Neuron (in vitro differentiated cells): ENCODE data around the gene PAPPA2.

ENCODE experiments used
- H2AFZ ChIP-seq: one replicate; pipeline ENCODE4 v1.6.1; 2013; ENCODE audit warnings: low read depth, mild to moderate bottlenecking, inconsistent platforms, low read length, moderate library complexity
- H3K27me3 ChIP-seq: one replicate; pipeline ENCODE4 v1.6.1; 2013; ENCODE audit warnings: low read length; ENCODE audit not compliant: insufficient read depth
- H3K36me3 ChIP-seq: one replicate; pipeline ENCODE4 v1.6.1; 2013; ENCODE audit warnings: low read length; ENCODE audit not compliant: insufficient read depth
- H3K4me1 ChIP-seq: one replicate; pipeline ENCODE4 v1.6.1; 2013; ENCODE audit warnings: low read length; ENCODE audit not compliant: insufficient read depth
- H3K4me3 ChIP-seq: 2 replicates; pipeline ENCODE4 v1.5.1; 2013; ENCODE audit warnings: mild to moderate bottlenecking, low read length, moderate library complexity
- H3K9me3 ChIP-seq: one replicate; pipeline ENCODE4 v1.6.1; 2013; ENCODE audit warnings: low read length

The PAPPA2 gene

DNA sequence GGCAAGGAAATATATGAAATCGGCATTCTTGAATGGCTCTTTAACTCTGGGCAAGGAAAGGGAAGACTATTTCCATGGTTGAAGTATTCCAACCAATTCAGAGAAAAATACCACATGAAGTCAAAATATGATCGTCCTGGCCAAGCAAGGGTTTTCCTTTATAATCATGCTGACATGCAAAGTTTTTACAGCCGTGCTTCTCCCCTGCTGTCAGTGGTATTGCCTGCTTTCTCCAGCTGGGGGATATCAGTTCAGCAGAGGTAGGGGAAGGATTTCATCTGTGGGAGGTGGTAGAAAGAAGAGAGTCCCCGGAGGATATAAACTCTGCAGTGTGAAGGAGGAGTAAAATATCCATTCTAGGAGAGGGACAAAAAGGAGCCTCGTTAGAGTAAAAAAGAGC lies 322.8 kb downstream of the PAPPA2 start:
- Histone ChIP-seq H3K4me1 (no peaks in the 10 kb centered on the region), H3K36me3 (no peaks in the 10 kb centered on the region), H3K27me3 (no peaks in the 10 kb centered on the region), H3K9me3 (no peaks in the 10 kb centered on the region), H3K4me3 (no peak overlapping the region), H2AFZ (no peak overlapping the region)

DNA sequence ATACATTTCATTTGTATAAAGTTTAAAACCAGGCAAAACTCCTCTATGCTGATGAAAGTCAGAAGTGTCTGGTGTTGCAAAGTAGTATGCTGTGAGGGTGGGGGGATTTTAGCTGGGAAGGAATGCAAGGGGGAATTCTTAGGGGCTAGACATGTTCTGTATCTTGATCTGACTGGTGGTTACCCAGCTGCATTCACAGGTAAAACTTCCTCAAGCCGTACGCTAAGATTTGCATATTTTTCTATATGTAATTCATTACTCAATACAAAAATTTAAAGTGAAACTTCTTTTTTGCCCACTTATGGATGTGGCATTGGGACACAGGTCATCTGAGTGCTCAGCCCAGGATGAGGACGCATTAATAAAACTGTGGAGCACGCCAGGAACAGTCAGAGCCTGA lies 323.3 kb downstream of the PAPPA2 start:
- Histone ChIP-seq H2AFZ (no peak overlapping the region), H3K36me3 (no peaks in the 10 kb centered on the region), H3K4me3 (no peak overlapping the region)

DNA sequence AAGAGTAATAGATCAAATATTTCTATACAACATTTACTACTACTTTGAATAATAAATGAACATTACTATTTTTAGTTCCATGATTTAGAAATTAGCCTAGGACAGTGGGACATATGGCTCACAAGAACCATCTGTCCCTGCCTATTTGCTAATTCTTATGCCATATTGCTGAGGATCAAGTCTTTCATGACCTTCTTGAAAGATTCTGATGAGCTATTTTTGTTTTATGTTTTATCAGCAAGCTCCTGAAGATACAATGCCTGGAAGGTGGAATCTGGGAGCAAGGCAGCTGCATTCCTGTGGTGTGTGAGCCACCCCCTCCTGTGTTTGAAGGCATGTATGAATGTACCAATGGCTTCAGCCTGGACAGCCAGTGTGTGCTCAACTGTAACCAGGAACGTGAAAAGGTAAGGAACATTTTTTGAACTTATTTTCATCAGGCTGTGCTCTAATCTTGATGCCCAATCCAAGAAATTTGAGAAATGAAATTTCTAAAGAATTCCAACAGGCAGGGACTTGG lies 326.7 kb downstream of the PAPPA2 start:
- Histone ChIP-seq H3K36me3 (no peaks in the 10 kb centered on the region), H2AFZ (no peak overlapping the region), H3K27me3 (no peaks in the 10 kb centered on the region), H3K4me1 (no peaks in the 10 kb centered on the region), H3K4me3 (no peak overlapping the region), H3K9me3 (no peaks in the 10 kb centered on the region)

More for the DNA sequence above, 323.3 kb downstream of the PAPPA2 start:
- H3K27me3 ChIP-seq, result no peaks in the 10 kb centered on the region
- no peaks in the 10 kb centered on the region for H3K4me1 ChIP-seq
- no peaks in the 10 kb centered on the region for H3K9me3 ChIP-seq

DNA sequence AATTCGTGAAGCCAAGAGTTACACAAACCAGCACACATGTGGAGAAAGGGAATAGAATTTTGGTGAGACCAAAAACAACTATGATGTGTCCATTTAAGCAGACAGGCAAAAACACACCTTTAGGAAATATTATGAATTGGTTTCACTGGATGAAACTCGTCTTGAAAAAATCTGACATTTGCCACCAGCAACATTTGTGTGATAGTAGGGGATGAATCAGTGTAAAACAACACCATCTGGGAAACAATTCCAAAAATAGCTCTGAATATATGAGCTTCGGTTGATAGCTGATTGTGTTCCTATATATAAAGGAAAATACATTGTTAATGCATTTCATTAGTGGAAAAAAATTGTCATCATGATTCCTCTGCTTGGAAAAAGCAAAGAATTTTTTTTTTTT lies 327.8 kb downstream of the PAPPA2 start:
- H3K36me3 ChIP-seq, result no peaks in the 10 kb centered on the region
- no peak overlapping the region for H2AFZ ChIP-seq
- no peaks in the 10 kb centered on the region for H3K9me3 ChIP-seq
- no peak overlapping the region for H3K4me3 ChIP-seq
- no peaks in the 10 kb centered on the region for H3K27me3 ChIP-seq
- no peaks in the 10 kb centered on the region for H3K4me1 ChIP-seq

DNA sequence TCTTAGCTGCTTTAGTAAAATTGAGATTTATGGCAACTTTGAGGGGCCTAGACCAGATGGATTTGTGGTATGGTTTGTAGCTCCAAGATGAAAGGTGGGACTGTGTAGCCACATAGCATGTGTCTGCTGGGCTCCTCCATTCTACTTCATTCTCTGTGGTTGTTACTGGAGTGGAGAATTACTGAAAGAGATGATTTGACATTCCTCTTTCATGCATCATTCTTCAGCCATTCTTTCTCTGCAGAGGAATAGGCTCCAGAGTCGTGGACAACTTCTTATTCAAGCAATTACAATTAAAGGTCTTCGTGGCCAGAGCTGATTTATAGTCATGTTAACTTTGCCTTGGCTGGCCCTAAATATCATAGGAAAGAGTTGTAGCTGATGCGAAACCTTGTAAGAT lies 328.9 kb downstream of the PAPPA2 start:
- Histone ChIP-seq H2AFZ (no peak overlapping the region), H3K36me3 (no peaks in the 10 kb centered on the region), H3K4me3 (no peak overlapping the region), H3K27me3 (no peaks in the 10 kb centered on the region), H3K4me1 (no peaks in the 10 kb centered on the region), H3K9me3 (no peaks in the 10 kb centered on the region)

DNA sequence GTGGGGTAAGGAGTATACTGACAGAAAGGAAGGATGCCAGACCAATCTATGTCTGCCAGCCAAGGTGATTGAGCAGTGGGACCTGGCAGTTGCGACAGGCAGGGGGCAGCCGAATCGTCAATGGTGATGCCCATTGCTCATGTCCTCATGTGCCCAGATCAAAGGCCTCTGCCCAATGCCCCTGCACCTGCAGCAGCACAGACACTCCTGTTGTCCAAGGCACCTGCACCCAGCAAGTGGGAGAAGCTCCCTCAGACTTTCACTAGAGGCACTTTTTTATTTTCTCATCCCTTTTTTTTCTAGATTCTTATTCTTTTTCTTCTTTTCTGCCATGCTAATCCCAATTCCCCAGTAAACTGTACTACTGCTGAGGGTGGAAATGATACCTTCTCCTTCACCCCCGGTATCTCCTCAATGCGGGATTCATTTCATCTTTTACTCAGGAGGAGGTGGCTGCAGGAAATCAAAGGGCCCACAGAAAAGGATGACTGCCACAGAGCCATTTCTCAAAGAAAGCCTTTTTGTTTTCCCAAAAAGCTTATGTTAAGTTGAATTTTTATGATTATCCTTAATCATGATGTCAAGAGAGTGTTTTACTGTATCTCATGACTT lies 332.0 kb downstream of the PAPPA2 start:
- H3K4me1 ChIP-seq, result no peaks in the 10 kb centered on the region
- H2AFZ ChIP-seq, result no peak overlapping the region
- H3K4me3 ChIP-seq, result no peak overlapping the region
- no peaks in the 10 kb centered on the region for H3K36me3 ChIP-seq
- H3K27me3 ChIP-seq, result no peaks in the 10 kb centered on the region
- H3K9me3 ChIP-seq, result no peaks in the 10 kb centered on the region

DNA sequence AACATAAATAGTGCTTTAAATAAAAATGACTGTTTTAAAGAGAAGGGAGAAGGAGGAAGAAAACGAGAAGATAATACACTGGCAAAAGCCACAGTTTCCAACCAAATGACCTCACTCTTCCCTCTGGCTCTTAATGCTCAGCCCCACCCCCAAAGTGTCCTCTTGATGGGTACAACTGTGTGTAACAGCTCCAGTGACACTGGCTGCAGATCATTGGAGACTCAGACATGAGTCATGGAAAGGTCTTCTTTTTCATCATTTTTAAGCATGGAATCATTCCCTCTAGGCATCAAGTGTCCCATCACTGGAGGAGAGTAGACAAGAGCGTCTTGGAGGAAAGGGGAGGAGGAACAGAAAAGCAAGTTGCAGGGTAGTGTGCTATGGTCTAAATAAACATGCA lies 333.0 kb downstream of the PAPPA2 start:
- no peak overlapping the region for H2AFZ ChIP-seq
- H3K27me3 ChIP-seq, result no peaks in the 10 kb centered on the region
- no peak overlapping the region for H3K4me3 ChIP-seq
- no peaks in the 10 kb centered on the region for H3K36me3 ChIP-seq
- H3K4me1 ChIP-seq, result no peaks in the 10 kb centered on the region
- no peaks in the 10 kb centered on the region for H3K9me3 ChIP-seq

DNA sequence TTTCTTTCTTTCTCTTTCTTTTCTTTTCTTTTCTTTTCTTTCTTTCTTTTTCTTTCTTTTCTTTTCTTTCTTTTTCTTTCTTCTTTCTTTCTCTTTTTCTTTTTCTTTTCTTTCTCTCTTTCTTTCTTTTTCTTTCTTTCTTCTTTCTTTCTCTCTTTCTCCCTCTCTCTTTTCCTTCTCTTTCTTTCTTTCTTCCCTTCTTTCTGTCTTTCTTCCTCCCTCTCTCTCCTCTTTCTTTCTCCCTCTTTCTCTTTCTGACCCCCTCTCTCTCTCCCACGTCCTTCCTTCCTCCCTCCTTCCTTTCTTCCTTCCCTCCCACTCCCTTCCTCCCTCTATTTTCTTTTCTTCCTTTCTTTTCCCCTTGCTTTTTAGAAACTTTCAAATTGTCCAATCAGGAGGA lies 333.6 kb downstream of the PAPPA2 start:
- Histone ChIP-seq H3K4me3 (no peak overlapping the region), H3K4me1 (no peaks in the 10 kb centered on the region), H3K27me3 (no peaks in the 10 kb centered on the region), H2AFZ (no peak overlapping the region), H3K9me3 (no peaks in the 10 kb centered on the region), H3K36me3 (no peaks in the 10 kb centered on the region)

DNA sequence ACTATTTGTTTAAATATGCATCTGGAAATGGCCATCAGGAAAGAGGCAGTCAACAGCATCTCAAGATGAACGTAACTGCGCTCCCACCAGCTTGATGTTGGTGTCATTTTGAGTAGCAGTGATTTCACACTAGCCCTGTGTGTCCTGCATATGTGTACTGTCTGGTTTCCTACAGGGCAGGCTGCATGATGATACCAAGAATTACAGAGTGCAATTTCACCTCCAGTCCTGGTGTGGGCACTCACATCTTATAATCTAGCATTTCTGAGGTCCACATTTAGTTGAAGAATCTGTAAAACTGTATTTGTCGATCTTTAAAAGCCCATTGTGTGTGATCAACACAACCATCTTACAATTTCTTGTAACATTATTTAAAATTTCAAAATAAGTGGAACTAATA lies 336.4 kb downstream of the PAPPA2 start:
- no peaks in the 10 kb centered on the region for H3K36me3 ChIP-seq
- H3K9me3 ChIP-seq, result no peaks in the 10 kb centered on the region

DNA sequence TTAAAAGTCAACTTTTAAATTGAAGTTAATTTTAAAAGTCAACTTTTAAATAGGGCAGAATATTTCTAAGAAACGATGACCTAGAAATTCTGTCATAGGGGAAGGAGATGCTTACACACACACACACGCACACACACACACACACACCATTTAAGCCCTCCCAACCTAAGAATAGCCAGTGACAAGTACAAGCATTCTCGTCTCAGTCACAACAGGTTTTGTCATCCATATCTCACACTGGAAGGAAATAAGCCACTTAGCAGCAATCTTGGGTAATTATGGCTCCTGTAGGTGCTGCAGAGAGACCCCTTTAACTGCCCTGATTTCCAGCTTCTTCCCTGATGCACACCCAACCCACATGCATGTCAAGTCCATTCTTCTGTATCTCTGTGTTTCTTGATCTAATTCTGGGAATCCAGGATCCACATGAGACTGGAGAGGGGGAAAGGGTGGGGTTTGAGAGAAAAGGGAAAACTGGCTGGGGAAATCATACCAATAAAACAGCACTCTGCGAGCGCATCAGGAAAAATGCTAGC lies 338.1 kb downstream of the PAPPA2 start:
- Histone ChIP-seq H3K4me1 (no peaks in the 10 kb centered on the region), H3K4me3 (no peak overlapping the region), H3K27me3 (no peaks in the 10 kb centered on the region), H3K36me3 (no peaks in the 10 kb centered on the region), H3K9me3 (no peaks in the 10 kb centered on the region), H2AFZ (no peak overlapping the region)

More for the DNA sequence above, 336.4 kb downstream of the PAPPA2 start:
- Histone ChIP-seq H3K4me3 (no peak overlapping the region), H3K27me3 (no peaks in the 10 kb centered on the region), H3K4me1 (no peaks in the 10 kb centered on the region), H2AFZ (no peak overlapping the region)

DNA sequence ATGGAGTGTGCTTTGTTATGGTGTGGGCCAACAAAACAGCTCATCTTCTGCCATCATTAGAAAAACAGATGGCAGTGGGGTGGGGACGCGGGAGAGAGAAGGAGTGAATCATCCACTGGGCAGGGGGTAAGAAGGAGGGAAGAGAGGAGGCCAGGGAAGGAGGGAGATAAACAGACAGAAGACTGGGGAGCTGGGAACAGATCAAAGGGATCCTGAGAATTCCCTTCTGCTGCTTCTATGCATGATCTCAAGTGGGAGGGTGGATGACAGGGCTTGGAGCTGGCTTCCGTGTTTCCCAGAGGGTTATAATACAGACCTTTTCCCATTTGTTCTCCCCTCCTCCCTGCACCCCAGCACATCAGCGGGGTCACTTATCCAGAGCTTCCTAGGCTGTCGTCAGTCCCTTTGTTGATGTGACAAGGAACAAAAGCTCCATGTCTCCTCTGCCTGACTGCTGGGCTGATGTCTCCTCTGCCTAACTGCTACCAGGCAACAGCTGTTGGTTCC lies 338.6 kb downstream of the PAPPA2 start:
- no peaks in the 10 kb centered on the region for H3K27me3 ChIP-seq
- no peaks in the 10 kb centered on the region for H3K9me3 ChIP-seq
- no peak overlapping the region for H3K4me3 ChIP-seq
- no peak overlapping the region for H2AFZ ChIP-seq
- H3K36me3 ChIP-seq, result no peaks in the 10 kb centered on the region
- no peaks in the 10 kb centered on the region for H3K4me1 ChIP-seq

DNA sequence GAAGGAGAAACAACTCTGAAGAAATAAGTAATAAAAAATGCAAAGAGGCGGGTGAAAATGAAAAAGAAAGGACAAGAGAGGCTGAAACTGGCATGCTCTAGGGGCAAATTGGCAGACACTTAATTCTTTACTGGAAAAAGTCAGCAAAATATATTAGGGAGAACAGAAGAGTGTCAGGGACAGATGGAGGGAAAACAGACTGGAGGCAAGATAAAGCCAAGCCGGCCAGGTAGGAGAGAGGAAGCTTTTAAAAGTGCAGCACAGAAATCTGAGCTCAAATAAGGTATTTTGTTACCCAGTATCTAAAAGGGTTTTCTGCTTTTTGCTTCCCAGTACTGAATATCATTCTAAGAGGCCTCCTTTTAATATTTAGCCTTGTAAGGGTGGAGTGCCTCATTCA lies 339.3 kb downstream of the PAPPA2 start:
- Histone ChIP-seq H3K4me1 (no peaks in the 10 kb centered on the region), H3K27me3 (no peaks in the 10 kb centered on the region), H3K4me3 (no peak overlapping the region), H3K36me3 (no peaks in the 10 kb centered on the region), H3K9me3 (no peaks in the 10 kb centered on the region), H2AFZ (no peak overlapping the region)

DNA sequence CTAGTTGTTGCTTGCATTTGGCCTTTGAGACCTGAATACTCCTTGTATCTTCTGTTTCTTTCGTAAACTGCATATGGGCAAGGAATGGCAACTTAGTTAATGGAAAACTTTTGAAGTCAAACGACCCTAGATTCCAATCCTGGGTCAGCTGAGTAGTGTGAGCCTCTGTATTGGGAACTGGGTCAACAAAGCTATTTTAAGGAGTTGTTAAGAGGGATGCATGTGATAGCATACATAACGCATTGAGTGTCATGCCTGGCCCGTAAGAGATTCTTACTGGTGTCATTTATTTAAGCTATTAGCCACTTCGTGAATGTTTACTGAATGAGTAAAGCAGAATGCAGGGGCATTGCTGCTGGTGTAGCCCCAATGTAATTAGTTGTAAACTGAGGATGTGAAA lies 340.1 kb downstream of the PAPPA2 start:
- Histone ChIP-seq H2AFZ (no peak overlapping the region), H3K4me3 (no peak overlapping the region), H3K4me1 (no peaks in the 10 kb centered on the region), H3K36me3 (no peaks in the 10 kb centered on the region), H3K27me3 (no peaks in the 10 kb centered on the region), H3K9me3 (no peaks in the 10 kb centered on the region)

DNA sequence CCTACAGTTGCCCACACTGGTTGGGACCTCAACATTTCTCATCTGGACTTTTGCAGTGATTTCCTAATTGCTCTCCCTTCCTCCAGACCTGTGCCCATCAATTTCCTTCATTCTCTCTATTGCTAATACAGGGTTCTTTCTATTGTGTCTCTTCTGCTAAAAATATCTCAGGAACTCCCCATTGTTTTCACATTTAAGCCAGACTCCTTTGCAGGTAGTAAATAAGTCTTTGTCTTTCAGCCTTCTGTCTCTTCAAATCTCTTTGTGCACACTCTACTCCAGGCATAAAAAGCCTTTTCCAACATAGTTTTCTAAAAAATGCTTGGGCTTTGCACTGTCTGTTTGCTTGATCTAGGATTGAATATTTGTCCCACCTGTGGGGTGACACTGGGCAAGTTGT lies 340.6 kb downstream of the PAPPA2 start:
- Histone ChIP-seq H3K4me3 (no peak overlapping the region), H3K4me1 (no peaks in the 10 kb centered on the region), H3K27me3 (no peaks in the 10 kb centered on the region), H2AFZ (no peak overlapping the region), H3K36me3 (no peaks in the 10 kb centered on the region), H3K9me3 (no peaks in the 10 kb centered on the region)
